Subcutaneous adipose tissue (tissue), 4 donors: ENCODE results near the gene VASN. TPM values are rescaled to one million over a fixed set of nuclear protein-coding genes. Genes with fewer than 3 reads are reported as not detected.

Experiments
- total RNA-seq, 4 donors: library from RNA; depleted of rRNA; stranded (reverse); fragments of >200 nt; gene quantifications; one replicate each; pipeline ENCODE4 v1.1.0, GENCODE V29; 2016
- TF ChIP-seq, protein P1 (sequence below): fragments of 450-650 bp; IDR thresholded peaks from one replicate; pipeline ENCODE4 v1.5.1; 2016; ENCODE audit warnings: low read depth, mild to moderate bottlenecking, control low read depth, antibody characterized with exemption, moderate library complexity

VASN gene
- total RNA-seq, 4 donors from 2014 or later, result 13.7 to 34.9 (median 22.3) TPM

DNA sequence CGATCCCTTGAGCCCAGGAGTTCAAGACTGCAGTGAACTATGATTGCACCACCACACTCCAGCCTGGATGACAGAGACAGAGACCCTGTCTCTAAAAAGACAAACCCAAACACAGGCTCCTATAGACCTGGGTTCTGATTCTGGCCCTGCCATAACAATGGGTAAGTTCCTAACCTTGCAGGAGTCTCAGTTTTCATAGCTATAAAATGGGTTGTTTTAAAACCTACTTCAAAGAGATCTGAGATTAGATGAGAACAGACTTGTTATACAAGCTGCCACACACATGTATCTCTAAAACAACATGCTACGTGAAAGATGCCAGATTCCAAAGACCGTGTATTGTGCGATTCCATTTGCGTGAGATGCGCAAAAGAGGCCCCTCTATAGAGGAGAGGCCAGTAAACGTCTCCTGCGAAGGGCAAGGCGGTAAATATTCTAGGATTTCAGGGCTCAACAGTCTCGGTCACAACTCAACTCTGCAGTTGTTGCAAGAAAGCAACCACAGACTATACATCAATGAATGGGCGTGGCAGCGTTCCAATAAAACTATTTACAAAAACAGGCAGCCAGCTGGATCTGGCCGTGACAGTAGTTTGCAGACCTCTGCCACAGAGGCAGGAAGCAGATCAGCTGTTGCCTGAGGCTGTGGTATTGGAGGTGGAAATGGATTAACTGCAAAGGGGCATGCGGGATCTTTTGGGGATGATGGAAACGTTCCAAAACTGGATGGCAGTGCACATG, 38.9 kb downstream of the VASN start:
- TF ChIP-seq, protein P1, sequence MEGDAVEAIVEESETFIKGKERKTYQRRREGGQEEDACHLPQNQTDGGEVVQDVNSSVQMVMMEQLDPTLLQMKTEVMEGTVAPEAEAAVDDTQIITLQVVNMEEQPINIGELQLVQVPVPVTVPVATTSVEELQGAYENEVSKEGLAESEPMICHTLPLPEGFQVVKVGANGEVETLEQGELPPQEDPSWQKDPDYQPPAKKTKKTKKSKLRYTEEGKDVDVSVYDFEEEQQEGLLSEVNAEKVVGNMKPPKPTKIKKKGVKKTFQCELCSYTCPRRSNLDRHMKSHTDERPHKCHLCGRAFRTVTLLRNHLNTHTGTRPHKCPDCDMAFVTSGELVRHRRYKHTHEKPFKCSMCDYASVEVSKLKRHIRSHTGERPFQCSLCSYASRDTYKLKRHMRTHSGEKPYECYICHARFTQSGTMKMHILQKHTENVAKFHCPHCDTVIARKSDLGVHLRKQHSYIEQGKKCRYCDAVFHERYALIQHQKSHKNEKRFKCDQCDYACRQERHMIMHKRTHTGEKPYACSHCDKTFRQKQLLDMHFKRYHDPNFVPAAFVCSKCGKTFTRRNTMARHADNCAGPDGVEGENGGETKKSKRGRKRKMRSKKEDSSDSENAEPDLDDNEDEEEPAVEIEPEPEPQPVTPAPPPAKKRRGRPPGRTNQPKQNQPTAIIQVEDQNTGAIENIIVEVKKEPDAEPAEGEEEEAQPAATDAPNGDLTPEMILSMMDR, result no peak

DNA sequence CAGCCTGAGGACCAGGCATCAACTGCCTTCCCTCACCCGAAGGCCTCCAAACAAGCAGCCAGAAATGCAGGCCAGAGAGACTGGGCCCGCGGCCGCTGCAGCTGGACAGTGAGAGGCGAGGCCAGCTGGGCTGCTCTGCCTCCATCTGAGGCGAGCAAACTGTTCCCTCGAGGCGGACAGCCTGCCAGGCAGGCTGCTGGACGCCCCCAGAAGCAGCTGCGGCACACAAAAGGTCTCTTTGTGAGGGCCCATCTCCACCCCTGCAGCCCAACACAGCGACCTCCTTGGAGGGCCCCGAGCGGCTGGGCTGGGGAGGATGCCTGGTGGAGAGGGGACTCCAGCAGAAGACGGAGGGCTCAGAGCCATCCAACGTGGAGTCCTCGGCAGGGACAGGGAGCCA, 40.0 kb downstream of the VASN start:
- TF ChIP-seq, protein P1, result no peak

DNA sequence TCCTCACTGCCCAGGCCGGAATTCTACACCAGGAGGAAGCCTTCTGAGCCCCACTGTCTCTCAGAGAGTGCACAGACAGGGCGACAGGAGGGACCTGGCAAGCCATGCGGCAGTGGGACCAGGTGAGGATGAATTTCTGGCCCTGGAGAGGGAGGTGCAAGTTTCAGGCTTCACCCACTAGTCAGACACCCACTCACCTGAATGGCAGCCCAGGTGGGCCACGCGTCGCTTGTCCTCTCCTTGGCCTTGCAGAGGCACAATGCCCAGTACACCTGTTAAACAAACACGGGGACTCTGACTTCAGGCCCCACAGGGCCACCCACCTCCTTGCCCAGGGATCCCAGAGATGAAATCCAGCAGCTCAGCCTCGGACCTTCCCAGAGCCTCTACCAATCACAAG, 40.5 kb downstream of the VASN start:
- TF ChIP-seq, protein P1, result no peak

DNA sequence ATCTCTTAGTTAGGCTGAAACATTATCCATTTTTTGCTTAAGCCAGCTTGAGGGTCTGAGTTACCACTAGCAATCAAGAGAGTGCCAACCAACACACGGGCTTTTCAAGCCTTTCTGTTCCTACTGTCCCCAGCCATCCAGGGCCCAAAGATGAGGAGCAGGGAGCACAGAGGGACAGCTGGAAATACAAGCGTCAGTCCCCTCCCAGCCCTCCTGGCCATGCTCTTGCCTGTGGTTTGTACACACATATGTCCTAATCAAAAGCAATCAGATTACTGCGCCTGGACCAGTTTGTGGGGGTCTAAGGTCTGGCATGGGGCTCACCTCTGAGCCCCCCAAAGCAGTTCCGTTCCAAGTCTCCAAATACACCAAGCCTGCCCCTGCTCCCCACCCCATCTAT, 41.2 kb downstream of the VASN start:
- TF ChIP-seq, protein P1, result no peak

DNA sequence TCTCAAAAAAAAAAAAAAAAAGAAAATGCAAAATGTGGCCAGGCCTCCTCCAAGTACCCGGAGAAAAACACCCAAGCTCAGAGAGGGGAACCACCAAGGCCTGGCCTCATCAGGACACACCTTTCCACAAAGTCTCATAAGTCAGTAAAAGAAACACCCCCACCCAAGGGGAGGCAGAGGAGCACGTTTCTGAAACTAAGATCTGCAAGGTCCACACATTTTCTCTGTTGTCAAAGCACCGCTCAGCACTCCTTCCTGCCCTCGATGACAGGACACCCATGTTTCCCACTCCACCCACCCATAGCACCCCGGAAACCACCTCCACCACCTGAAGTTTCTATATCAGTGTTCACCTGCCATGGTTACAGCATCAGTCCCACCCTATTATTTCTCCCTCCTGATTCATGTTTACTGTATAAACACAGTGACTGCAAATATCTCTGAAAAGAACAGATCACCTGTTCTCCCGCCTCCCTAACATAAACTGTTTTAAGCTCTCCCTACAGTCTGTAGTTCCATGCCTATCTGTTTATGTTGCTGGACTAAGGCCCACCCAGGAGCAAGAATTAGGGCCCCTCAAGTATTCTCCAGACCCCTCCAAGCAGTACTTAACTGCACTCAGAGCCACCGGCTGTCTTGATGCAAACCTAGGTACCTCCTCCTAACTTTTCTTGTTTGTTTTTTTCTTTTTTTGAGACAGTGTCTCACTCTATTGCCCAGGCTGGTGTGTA, 42.7 kb downstream of the VASN start:
- TF ChIP-seq, protein P1, result no peak

DNA sequence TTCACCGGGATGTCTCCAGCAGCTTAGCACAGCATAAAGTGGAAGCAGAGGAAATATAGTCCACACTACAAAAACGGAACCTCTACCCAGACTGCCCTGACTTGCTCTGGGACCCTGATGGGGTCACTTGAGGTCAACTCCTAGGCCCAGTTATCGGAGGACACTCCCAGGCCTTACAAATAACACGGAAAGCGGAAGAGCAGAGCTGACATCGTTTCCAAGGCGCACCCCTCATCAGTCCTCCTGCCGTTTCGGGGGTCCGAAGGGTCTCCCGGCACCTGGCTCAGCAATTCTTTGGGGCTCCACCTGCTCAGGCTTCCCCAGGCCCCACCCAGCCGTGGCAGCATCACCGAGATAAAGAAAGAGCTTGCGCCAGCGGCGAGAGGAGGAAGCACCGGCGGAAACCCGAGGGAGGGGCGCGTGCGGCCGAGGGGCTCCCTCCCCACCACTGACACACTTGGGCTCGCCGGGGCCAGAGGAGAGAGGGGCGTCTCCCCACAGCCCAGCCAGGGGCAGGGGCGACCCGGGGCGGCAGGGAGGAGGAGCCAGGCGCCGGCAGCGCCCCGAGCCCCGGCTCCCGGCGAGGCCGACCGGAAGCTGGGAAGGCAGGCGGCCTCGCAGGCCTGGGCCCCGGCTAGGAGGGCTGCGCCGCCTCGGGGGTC, 44.0 kb downstream of the VASN start:
- TF ChIP-seq, protein P1, result no peak
